Neural cell (in vitro differentiated cells): Measurements from ENCODE around the gene PRRC2B. TPM values are rescaled to one million over a fixed set of nuclear protein-coding genes. Genes with fewer than 3 reads are reported as not detected.

Experiments
- H2AFZ ChIP-seq: fragments of 200-600, 300-800 bp; sonication (generic), shearing (Covaris generic); 2 replicates; pipeline ENCODE4 v1.6.0; 2014; ENCODE audit warnings: low read depth, mild to moderate bottlenecking, antibody characterized with exemption, low read length, moderate library complexity
- H3F3A ChIP-seq: fragments of 200-600 bp; shearing (Covaris generic); 2 replicates; pipeline ENCODE4 v1.6.1; 2016; ENCODE audit warnings: mild to moderate bottlenecking, moderate library complexity, mixed read lengths, antibody characterized with exemption, low read length; ENCODE audit not compliant: insufficient read depth, poor library complexity, severe bottlenecking
- H3K27ac ChIP-seq: fragments of 200-600, 300-800 bp; sonication (generic), shearing (Covaris generic); 2 replicates; pipeline ENCODE4 v1.5.1; 2014; ENCODE audit warnings: mild to moderate bottlenecking, low read length, moderate library complexity
- H3K27me3 ChIP-seq: fragments of 300-800, 200-600 bp; sonication (generic), shearing (Covaris generic); 2 replicates; pipeline ENCODE4 v1.6.0; 2014; ENCODE audit warnings: mild to moderate bottlenecking, low read depth, low read length, moderate library complexity; ENCODE audit not compliant: insufficient read depth
- H3K36me3 ChIP-seq: fragments of 300-800, 200-600 bp; sonication (generic), shearing (Covaris generic); 2 replicates; pipeline ENCODE4 v1.5.1; 2014; ENCODE audit warnings: mild to moderate bottlenecking, antibody characterized with exemption, low read length, moderate library complexity; ENCODE audit not compliant: insufficient read depth
- H3K4me2 ChIP-seq: fragments of 300-800, 200-600 bp; sonication (generic), shearing (Covaris generic); 2 replicates; pipeline ENCODE4 v1.6.0; 2014; ENCODE audit warnings: mild to moderate bottlenecking, low read length
- H3K4me3 ChIP-seq: fragments of 300-800, 200-600 bp; sonication (generic), shearing (Covaris generic); 2 replicates; pipeline ENCODE4 v1.5.1; 2014; ENCODE audit warnings: mild to moderate bottlenecking, low read length, moderate library complexity
- H3K79me2 ChIP-seq: fragments of 200-600 bp; shearing (Covaris generic); replicated peaks from 2 replicates; pipeline ENCODE4 v1.6.0; 2014; ENCODE audit warnings: mild to moderate bottlenecking, low read length, moderate library complexity; ENCODE audit not compliant: insufficient read depth
- H3K9ac ChIP-seq: fragments of 300-800, 200-600 bp; sonication (generic), shearing (Covaris generic); 2 replicates; pipeline ENCODE4 v1.6.1; 2016; ENCODE audit warnings: mild to moderate bottlenecking, low read length, mixed read lengths
- H3K9me2 ChIP-seq: fragments of 200-600 bp; shearing (Covaris generic); 2 replicates; pipeline ENCODE4 v1.6.1; 2016; ENCODE audit warnings: mild to moderate bottlenecking, low read length, mixed read lengths; ENCODE audit not compliant: insufficient read depth
- H3K9me3 ChIP-seq: fragments of 200-600, 300-800 bp; sonication (generic), shearing (Covaris generic); 2 replicates; pipeline ENCODE4 v1.6.1; 2016; ENCODE audit warnings: mild to moderate bottlenecking, mixed run types, low read length, moderate library complexity, mixed read lengths
- H4K20me1 ChIP-seq: fragments of 200-600 bp; shearing (Covaris generic); 2 replicates; pipeline ENCODE4 v1.6.1; 2016; ENCODE audit warnings: mild to moderate bottlenecking, mixed run types; ENCODE audit not compliant: insufficient read depth
- EP300 ChIP-seq: fragments of 450-650 bp; conservative IDR thresholded peaks from 2 replicates; pipeline ENCODE4 v1.6.1; 2014; ENCODE audit warnings: antibody characterized with exemption, mild to moderate bottlenecking, moderate library complexity; ENCODE audit not compliant: poor library complexity, severe bottlenecking
- EZH2 ChIP-seq: fragments of 200-600, 300-800 bp; shearing (Covaris generic), sonication (generic); IDR thresholded peaks from 2 replicates; pipeline ENCODE4 v1.6.1; 2014; ENCODE audit warnings: antibody characterized with exemption, low read length, borderline replicate concordance, mild to moderate bottlenecking; ENCODE audit not compliant: insufficient read depth, poor library complexity, severe bottlenecking
- MXI1 ChIP-seq: fragments of 450-650 bp; conservative IDR thresholded peaks from 2 replicates; pipeline ENCODE4 v1.6.1; 2014; ENCODE audit warnings: antibody characterized with exemption, mild to moderate bottlenecking; ENCODE audit not compliant: poor library complexity, severe bottlenecking
- POLR2AphosphoS5 ChIP-seq: IDR thresholded peaks from 2 replicates; pipeline ENCODE4 v1.6.1; 2012
- RAD21 ChIP-seq: fragments of 450-650 bp; conservative IDR thresholded peaks from 2 replicates; pipeline ENCODE4 v1.6.1; 2014; ENCODE audit warnings: antibody characterized with exemption, mild to moderate bottlenecking, moderate library complexity
- SMC3 ChIP-seq: fragments of 450-650 bp; conservative IDR thresholded peaks from 2 replicates; pipeline ENCODE4 v1.6.1; 2014; ENCODE audit warnings: antibody characterized with exemption, mild to moderate bottlenecking, moderate library complexity; ENCODE audit not compliant: poor library complexity
- TAF1 ChIP-seq: IDR thresholded peaks from 2 replicates; pipeline ENCODE4 v1.6.1; 2012; ENCODE audit warnings: low read depth
- polyA plus RNA-seq: library from polyadenylated mRNA; depleted of rRNA; stranded (reverse); fragments of >200 nt; gene quantifications from 2 replicates; pipeline ENCODE4 v1.2.3, GENCODE V29; 2014
- TF ChIP-seq, protein P1 (sequence below): IDR thresholded peaks from 2 replicates; pipeline ENCODE4 v1.6.1; 2012; ENCODE audit warnings: borderline replicate concordance
- TF ChIP-seq, protein P2 (sequence below): fragments of 450-650 bp; IDR thresholded peaks from 2 replicates; pipeline ENCODE4 v1.5.1; 2014; ENCODE audit warnings: antibody characterized with exemption, mild to moderate bottlenecking, moderate library complexity; ENCODE audit not compliant: poor library complexity, severe bottlenecking

Gene PRRC2B
- polyA plus RNA-seq, 1 donor from 2014 or later: 89.5 TPM

DNA sequence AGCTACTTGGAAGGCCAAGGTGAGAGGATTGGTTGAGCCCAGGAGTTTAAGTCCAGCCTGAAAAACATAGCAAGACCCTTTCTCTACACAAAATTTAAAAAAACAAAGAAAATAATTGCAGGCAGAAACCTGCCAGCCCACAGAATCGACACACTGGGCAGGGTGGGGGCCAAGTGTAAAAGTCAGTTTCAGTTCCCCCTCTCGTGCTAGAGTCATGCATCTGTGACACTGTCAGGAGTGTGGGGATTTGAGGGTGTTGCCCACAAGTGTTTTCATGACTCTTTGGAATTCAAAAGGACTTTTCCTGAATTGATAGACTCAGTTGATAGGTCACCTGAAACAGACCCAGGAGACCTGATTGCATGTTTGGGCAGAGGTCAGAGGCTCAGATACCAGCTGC is 47.6 kb downstream of the PRRC2B start:
- Histone ChIP-seq H2AFZ (no peak overlapping the region), H3K27me3 (no peaks in the 10 kb centered on the region), H3K4me2 (no peak overlapping the region), H3F3A (no peaks in the 10 kb centered on the region), H3K27ac (no peak overlapping the region), H3K9me3 (no peaks in the 10 kb centered on the region), H3K9me2 (no peaks in the 10 kb centered on the region), H3K9ac (no peak overlapping the region), H3K4me3 (no peak overlapping the region), H4K20me1 (no peaks in the 10 kb centered on the region), H3K79me2 (peaks cover 6% of the 10 kb centered on the region), H3K36me3 (peaks cover 8% of the 10 kb centered on the region)
- TF ChIP-seq RAD21 (no peak), SMC3 (no peak), TAF1 (no peak), MXI1 (no peak), EZH2 (no peak), EP300 (no peak), POLR2AphosphoS5 (no peak)
- TF ChIP-seq, protein P1, sequence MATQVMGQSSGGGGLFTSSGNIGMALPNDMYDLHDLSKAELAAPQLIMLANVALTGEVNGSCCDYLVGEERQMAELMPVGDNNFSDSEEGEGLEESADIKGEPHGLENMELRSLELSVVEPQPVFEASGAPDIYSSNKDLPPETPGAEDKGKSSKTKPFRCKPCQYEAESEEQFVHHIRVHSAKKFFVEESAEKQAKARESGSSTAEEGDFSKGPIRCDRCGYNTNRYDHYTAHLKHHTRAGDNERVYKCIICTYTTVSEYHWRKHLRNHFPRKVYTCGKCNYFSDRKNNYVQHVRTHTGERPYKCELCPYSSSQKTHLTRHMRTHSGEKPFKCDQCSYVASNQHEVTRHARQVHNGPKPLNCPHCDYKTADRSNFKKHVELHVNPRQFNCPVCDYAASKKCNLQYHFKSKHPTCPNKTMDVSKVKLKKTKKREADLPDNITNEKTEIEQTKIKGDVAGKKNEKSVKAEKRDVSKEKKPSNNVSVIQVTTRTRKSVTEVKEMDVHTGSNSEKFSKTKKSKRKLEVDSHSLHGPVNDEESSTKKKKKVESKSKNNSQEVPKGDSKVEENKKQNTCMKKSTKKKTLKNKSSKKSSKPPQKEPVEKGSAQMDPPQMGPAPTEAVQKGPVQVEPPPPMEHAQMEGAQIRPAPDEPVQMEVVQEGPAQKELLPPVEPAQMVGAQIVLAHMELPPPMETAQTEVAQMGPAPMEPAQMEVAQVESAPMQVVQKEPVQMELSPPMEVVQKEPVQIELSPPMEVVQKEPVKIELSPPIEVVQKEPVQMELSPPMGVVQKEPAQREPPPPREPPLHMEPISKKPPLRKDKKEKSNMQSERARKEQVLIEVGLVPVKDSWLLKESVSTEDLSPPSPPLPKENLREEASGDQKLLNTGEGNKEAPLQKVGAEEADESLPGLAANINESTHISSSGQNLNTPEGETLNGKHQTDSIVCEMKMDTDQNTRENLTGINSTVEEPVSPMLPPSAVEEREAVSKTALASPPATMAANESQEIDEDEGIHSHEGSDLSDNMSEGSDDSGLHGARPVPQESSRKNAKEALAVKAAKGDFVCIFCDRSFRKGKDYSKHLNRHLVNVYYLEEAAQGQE: no peak
- TF ChIP-seq, protein P2, sequence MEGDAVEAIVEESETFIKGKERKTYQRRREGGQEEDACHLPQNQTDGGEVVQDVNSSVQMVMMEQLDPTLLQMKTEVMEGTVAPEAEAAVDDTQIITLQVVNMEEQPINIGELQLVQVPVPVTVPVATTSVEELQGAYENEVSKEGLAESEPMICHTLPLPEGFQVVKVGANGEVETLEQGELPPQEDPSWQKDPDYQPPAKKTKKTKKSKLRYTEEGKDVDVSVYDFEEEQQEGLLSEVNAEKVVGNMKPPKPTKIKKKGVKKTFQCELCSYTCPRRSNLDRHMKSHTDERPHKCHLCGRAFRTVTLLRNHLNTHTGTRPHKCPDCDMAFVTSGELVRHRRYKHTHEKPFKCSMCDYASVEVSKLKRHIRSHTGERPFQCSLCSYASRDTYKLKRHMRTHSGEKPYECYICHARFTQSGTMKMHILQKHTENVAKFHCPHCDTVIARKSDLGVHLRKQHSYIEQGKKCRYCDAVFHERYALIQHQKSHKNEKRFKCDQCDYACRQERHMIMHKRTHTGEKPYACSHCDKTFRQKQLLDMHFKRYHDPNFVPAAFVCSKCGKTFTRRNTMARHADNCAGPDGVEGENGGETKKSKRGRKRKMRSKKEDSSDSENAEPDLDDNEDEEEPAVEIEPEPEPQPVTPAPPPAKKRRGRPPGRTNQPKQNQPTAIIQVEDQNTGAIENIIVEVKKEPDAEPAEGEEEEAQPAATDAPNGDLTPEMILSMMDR: no peak

DNA sequence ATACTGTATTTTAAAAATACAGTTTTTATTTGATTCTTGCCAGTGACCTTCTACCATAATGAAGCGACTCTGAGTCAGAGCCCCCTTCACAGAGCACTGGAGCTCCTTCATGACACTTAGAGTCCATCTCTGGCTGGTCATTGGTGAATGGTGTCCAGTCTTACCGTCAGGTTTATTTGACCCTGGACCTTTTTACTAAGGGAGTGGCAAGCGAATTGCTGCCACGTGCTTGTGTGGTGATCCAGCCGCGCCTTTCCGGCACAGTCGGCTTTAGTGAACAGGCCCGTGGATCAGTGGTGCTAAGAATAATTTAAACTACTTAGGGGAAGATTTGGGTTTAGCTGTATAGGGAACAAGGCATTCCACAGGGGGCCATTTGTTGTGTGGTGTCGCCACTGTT is 48.5 kb downstream of the PRRC2B start:
- no peaks in the 10 kb centered on the region for H3K27me3 ChIP-seq
- peaks cover under 1% of the 10 kb centered on the region for H3K79me2 ChIP-seq
- no peaks in the 10 kb centered on the region for H3F3A ChIP-seq
- H4K20me1 ChIP-seq: no peaks in the 10 kb centered on the region
- H3K4me3 ChIP-seq: no peak overlapping the region
- no peak overlapping the region for H2AFZ ChIP-seq
- TF ChIP-seq SMC3: no peak
- no peak for TF ChIP-seq EP300
- no peak for TF ChIP-seq MXI1
- no peak for TF ChIP-seq EZH2
- no peak for TF ChIP-seq TAF1
- no peak for TF ChIP-seq RAD21
- TF ChIP-seq, protein P1: no peak
- TF ChIP-seq, protein P2: no peak
- no peak for TF ChIP-seq POLR2AphosphoS5
- no peaks in the 10 kb centered on the region for H3K9me2 ChIP-seq
- H3K27ac ChIP-seq: no peak overlapping the region
- peaks cover 8% of the 10 kb centered on the region for H3K36me3 ChIP-seq
- H3K9me3 ChIP-seq: no peaks in the 10 kb centered on the region
- H3K4me2 ChIP-seq: no peak overlapping the region
- H3K9ac ChIP-seq: no peak overlapping the region
